Measurements from ENCODE around the gene SYNE1.
A peak's percentile ranks its signal among the peaks of the same experiment; 100 is the strongest.
"Not testable (repeated sequence)": the region's sequence is repeated elsewhere in the genome, so short reads cannot be mapped to it uniquely, and the experiment has no call there.

Gene SYNE1

DNA sequence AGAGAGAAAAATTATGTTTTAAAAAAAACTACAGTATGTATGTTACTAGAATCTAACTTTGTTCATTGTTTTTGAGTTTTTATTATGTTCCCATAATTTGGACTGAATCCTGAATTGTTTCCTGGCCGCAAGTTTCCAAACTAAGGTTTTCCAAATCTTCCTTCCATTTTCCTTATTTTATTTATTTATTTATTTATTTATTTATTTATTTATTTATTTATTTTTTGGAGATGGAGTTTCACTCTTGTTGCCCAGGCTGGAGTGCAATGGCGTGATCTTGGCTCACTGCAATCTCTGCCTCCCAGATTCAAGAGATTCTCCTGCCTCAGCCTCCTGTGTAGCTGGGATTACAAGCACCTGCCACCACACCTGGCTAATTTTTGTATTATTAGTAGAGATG is 215.7 kb downstream of the SYNE1 start:
- DNase-seq, result not testable (repeated sequence)

DNA sequence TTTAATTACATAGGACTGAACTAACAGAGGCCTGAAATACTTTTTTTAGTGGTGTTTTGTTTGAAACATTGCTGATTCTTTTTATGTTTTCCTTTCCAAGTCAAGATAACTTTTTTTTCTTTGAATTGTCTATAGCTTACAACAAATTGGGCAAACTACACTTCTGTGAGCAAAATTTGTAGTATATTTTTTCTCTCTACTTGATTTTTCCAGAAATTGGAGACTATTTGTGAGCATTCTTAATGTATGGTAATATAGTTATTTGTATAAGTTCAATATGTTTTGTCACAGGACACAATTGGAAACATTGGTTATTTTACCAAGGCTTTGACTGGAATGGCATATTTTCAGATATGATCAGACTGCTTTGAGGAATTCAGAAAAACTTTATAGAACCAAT is 216.5 kb downstream of the SYNE1 start:
- no peak for DNase-seq

DNA sequence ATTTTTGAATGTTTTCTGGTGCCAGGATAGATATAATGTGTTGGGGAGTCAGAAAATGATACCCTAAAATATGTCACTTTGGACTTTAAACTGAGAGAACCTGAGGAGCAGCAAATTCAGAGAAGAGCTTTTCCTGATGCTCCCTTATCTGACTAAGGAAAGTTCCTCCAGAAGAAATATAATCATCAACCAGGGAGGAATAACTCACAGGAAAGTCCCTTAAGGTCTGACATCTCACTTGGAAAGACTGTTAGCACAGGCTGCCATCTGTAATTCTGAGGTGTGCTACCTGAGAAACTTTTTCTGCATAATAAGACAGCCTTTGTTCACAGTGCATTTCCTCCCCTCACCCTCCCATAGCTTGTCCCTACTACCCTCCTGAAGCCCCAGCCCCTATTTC is 218.6 kb downstream of the SYNE1 start:
- DNase-seq, result no peak

DNA sequence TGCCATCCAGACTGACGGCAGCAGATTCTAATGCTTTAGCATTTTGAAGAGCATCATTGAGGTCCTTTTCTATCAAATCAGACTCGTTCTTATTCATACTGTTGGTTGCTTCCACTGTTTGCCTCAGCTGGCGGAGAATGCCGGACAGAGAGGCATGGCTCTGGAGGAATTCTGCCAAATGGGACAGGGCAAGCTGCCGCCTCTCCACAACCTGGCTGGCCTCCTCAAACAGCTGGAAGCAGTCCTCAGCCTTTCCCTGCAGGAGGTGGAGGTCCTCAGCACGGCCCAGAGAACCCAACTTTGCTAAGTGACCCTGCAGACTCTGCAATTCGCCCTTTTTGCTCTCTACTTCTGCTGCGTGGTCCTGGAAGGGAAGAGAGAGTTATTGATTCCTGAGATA is 220.5 kb downstream of the SYNE1 start:
- no peak for DNase-seq

DNA sequence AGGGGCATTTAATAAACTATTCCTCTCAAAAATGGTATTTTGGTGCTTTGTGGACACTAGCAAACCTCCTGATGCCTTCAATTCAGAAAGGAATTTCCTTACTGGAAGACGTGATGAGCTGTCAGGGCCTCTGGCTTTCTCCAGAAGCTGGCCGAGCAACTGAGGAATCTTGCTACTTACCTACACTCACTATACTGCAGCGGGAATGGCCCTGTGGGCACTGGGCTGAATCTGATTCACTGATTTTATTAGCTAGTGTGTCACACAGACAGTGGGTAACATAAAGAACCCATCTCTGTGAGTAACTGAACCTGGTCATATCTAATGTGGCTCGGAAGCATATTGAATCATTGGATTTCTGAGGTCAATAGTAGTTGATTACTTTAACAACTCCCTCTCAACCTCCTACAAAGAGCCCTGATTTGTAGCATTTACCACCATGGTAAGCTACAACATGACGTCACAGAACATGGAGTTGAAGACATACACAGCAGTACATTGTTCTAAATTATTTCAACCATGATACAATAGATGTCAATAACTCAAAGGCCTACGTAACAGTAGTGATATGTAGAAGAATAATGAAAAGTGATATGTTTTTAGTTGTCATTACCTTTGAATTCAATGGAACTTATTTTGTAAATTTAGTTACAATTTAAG is 232.1 kb downstream of the SYNE1 start:
- DNase-seq, result no peak

- no peak for DNase-seq
Observed at GRCh38 chr6:152404086-152404857, 232.9 kb downstream of the SYNE1 start.

DNA sequence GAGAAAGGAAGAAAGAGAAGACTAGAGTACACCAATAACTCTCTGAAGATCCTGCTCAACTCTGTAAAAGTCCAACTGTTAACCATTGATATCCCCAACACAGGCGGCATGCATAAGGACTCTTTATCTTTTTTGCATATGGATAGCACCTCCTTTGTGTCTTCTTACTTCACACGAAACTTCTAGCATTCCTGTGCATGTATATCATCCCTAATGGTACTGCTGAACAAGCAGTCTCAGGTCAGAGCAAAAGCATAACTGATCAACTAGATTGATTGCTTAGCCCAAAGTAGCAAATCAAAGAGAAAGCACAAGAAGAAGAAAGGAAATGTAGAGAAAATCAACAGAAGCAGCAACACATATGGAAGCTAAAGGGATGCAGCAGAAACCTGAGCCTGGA is 234.4 kb downstream of the SYNE1 start:
- DNase-seq, result no peak

DNA sequence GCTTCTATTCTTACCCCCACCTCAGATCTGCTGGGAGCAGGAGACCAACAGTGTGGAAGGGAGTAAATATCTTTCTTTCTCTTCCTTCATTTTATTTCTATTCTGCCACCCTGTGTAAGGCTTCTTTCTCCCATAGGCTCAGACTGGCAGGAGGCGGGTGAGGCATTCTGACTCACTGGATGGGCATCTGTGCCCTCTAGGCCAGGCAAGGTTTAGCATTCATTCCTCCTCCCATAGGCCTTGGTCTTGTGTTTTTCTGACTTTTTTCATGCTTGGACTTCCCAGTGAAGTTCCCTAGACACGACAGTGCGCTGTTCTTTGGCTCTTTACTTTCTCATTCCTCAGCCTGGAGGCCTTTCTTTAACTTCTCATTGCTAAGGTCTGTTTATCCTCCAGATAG is 235.2 kb downstream of the SYNE1 start:
- no peak for DNase-seq

- DNase-seq, result no peak
Observed at GRCh38 chr6:152399399-152399798, 237.8 kb downstream of the SYNE1 start.

GRCh38 chr6:152398993-152399392 is 238.2 kb downstream of the SYNE1 start:
- no peak for DNase-seq

DNA sequence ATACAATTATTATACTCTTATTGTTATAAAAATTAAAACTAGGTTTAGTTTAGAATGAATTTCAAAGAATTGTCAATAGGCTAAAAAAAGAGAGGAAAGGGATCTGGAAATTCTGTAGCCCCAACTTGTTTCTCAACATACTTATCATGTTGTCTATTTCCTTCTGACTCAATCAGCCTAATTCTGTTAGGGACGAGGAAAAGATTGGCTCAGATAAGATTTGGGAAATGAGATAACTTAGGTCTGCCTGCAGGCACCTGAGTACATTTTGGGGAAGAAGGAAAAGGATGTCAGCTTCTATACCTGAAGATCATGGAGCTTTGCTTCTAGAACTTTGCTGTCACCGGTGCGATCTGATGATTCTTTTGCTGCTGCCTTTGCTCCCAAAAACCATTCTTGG is 238.8 kb downstream of the SYNE1 start:
- no peak for DNase-seq

DNA sequence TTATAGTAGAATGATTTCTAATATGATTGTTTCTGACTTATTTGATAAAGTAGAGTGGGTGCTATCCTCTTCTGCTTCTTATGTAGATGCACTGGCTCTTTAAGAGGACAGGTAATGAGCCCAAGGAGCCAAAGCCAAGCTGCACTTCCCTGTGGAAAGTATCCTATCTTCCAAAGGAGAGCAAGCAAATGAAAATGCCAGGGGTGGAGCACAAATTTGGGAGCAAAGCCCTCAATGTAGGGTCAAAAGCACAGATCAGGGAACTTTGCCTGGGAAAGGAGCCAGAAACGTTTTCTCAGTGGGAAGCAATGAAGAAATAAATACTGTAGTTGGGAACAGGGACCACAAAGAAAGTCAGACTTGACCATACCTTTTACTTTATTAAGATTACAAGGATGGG is 242.9 kb downstream of the SYNE1 start:
- DNase-seq, result no peak

- no peak for DNase-seq
Observed at GRCh38 chr6:152391179-152391880, 245.8 kb downstream of the SYNE1 start.

GRCh38 chr6:152387091-152387490 is 250.1 kb downstream of the SYNE1 start:
- DNase-seq, result no peak

GRCh38 chr6:152386131-152386530 is 251.0 kb downstream of the SYNE1 start:
- no peak for DNase-seq

- DNase-seq, result no peak
Observed at GRCh38 chr6:152380993-152381898, 255.9 kb downstream of the SYNE1 start.

DNA sequence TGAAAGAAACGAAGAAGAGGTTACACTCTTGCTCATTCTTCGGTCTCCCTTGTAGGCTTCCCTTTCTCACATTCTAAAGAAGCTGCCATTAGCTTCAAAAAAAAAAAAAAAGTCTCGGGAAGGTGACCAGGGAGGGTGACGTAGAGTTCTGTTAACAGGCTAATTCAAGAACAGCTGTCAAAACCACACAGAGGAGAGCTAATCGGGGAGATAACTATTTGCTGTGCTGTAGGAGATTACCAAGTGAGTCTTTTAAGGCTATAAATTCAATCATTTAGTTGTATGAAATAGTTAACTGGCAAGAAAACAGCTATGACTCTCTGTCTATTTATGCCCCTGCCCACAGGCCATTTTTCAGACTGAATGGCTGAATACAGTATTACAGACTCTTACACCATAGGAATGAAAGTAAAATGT is 256.8 kb downstream of the SYNE1 start:
- no peak for DNase-seq

DNA sequence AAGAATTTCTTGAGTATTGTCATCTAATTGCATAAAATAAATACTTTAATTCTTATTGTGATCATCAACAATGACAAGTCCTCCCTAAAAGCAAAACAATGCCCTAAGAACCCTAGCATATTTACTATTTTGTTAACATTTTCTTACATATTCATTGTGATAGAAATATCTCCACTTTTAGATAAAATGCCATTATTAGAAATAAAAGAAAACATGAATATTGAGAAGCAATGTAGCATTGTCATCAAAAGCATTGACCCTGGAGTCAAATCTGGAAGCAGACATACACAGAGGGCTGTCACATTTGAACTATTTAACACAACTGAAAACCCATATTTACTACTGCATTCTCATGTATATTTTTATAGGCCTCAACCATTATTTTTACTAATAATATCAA is 257.7 kb downstream of the SYNE1 start:
- DNase-seq, result no peak

GRCh38 chr6:152378169-152378568 is 259.0 kb downstream of the SYNE1 start:
- no peak for DNase-seq

DNA sequence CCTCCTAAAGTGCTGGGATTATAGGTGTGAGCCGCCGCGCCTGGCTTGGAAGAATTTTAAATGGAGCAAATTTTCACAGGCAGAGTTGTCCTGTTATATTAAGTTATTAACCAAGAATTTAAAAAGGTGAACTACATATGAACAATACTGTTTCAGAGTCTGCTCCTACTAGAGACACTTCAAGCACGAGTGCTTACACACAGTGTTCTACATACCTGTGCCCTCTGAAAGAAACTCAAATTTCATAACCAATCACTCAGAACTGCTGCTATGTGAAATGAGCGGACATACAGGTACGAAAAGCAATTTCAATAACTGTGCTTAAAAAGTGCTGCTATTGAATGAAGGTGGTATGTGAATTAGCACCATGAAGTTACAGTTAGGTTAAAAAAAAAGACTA is 262.0 kb downstream of the SYNE1 start:
- no peak for DNase-seq

GRCh38 chr6:152372945-152373344 is 264.2 kb downstream of the SYNE1 start:
- DNase-seq, result peak in 1 of 4 experiments; percentile 5

GRCh38 chr6:152371775-152372174 is 265.4 kb downstream of the SYNE1 start:
- DNase-seq, result no peak
